Ovary (tissue), 3 donors: ENCODE data around the gene ATG5.

Source experiments
- CTCF ChIP-seq, 3 donors: fragments of 450-650 bp in 2 of 3; fragments of 200-600 bp in 1 of 3; IDR thresholded peaks; one replicate each; pipeline versions ENCODE4 v1.5.1 to v1.8.0; 2016 to 2022; ENCODE audit warnings: antibody characterized with exemption in 3 of 3, mild to moderate bottlenecking in 1 of 3
- EP300 ChIP-seq: sonication (generic); formaldehyde crosslinking; IDR thresholded peaks from one replicate; pipeline ENCODE4 v1.6.1; 2017; ENCODE audit warnings: antibody characterized with exemption
- POLR2A ChIP-seq: fragments of 450-650 bp; IDR thresholded peaks from one replicate; pipeline ENCODE4 v1.6.1; 2017; ENCODE audit warnings: antibody characterized with exemption, mild to moderate bottlenecking, moderate library complexity
- donor health status: DM: no; HTN: no; CAD: no.

GRCh38 chr6:106194949-106195921 is 130.3 kb downstream of the ATG5 start:
- TF ChIP-seq CTCF (IDR thresholded peaks at IDR 0.05): no peak
- no peak for TF ChIP-seq EP300
- TF ChIP-seq POLR2A: no peak
